Tibial artery (tissue), 4 donors: ENCODE data around the gene SYT7.

ENCODE experiments used
- DNase-seq, 2 donors: peaks; one replicate each; pipeline ENCODE4 v3.0.0-alpha.2; 2019
- H3K27ac ChIP-seq, 2 donors: fragments of 200-600 bp; sonication (generic) in 1 of 2; 1 replicate in 1 of 2; 2 replicates in 1 of 2; pipeline ENCODE4 v1.5.1; 2018 to 2019; ENCODE audit warnings: mild to moderate bottlenecking in 1 of 2
- H3K27me3 ChIP-seq, 2 donors: fragments of 200-600 bp; sonication (generic) in 1 of 2; one replicate each; pipeline versions ENCODE4 v1.5.1 to v1.6.0; 2016 to 2019
- H3K36me3 ChIP-seq, 3 donors: fragments of 200-600 bp; sonication (generic) in 2 of 3; one replicate each; pipeline ENCODE4 v1.5.1; 2016 to 2019; ENCODE audit warnings: mild to moderate bottlenecking in 2 of 3
- H3K4me1 ChIP-seq, 4 donors: fragments of 200-600 bp; sonication (generic) in 2 of 4; 1 replicate in 3 of 4; 2 replicates in 1 of 4; pipeline ENCODE4 v1.5.1; 2016 to 2019
- H3K4me3 ChIP-seq, 2 donors: fragments of 200-600 bp; sonication (generic) in 1 of 2; 1 replicate in 1 of 2; 2 replicates in 1 of 2; pipeline ENCODE4 v1.5.1; 2018 to 2019; ENCODE audit warnings: mild to moderate bottlenecking in 2 of 2
- H3K9me3 ChIP-seq, 3 donors: fragments of 200-600 bp; sonication (generic) in 1 of 3; one replicate each; pipeline ENCODE4 v1.5.1; 2016 to 2019
- CTCF ChIP-seq, 2 experiments: fragments of 200-600 bp in 1 of 2; fragments of 450-650 bp in 1 of 2; IDR thresholded peaks; one replicate each; pipeline ENCODE4 v1.5.1; 2017 to 2019; ENCODE audit warnings: antibody characterized with exemption in 2 of 2, mild to moderate bottlenecking in 1 of 2, moderate library complexity in 1 of 2
- intact Hi-C: fragments of 100-400 bp; cut with DNase I; formaldehyde crosslinking; loops from one replicate; pipeline ENCODE4 v1.15.0; 2023; ENCODE audit warnings: low total_unique reads

Gene SYT7

DNA sequence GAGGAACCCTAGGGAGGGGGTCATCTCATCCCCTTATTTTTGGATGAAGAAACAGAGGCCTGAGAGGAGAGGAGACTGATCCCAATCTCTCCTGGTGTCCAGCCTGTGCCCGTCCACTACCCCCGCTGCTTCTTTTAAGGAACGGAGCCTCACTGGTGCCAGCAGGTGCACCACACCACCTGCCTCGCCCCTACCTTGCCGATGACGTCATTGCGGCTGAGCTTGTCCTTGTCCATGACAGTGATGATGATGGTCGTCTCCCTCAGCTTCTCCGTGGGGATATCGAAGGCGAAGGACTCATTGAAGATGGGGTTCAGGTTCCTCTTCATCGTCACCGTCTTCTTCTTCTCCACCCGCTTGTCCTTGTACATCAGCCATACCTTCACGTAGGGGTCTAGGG, 58.0 kb downstream of the SYT7 start:
- no peak for DNase-seq
- H3K27ac ChIP-seq = no peak overlapping the region
- H3K9me3 ChIP-seq = no peaks in the 10 kb centered on the region
- intact Hi-C loops = no loop called here
- peaks cover 0 to 48% of the 10 kb centered on the region in 2 donors for H3K27me3 ChIP-seq
- H3K4me1 ChIP-seq = no peaks in the 10 kb centered on the region
- H3K36me3 ChIP-seq = peaks cover 0 to 16% (median 0%) of the 10 kb centered on the region in 3 donors
- no peak for TF ChIP-seq CTCF (IDR thresholded peaks at IDR 0.05)
- H3K4me3 ChIP-seq = no peak overlapping the region

- intact Hi-C loops = no loop called here
- Histone ChIP-seq H3K27ac (no peak overlapping the region), H3K4me1 (peaks cover 0 to 24% (median 13%) of the 10 kb centered on the region in 4 donors), H3K36me3 (peaks cover 0 to 4% (median 0%) of the 10 kb centered on the region in 3 donors), H3K27me3 (peaks cover 0 to 16% of the 10 kb centered on the region in 2 donors), H3K9me3 (no peaks in the 10 kb centered on the region), H3K4me3 (no peak overlapping the region)
- TF ChIP-seq CTCF (IDR thresholded peaks at IDR 0.05) = no peak
- DNase-seq = no peak
Observed at GRCh38 chr11:61518032-61518795, 62.7 kb downstream of the SYT7 start.

- Histone ChIP-seq H3K36me3 (no peaks in the 10 kb centered on the region), H3K9me3 (no peaks in the 10 kb centered on the region), H3K4me3 (peak overlapping the region; percentile 4 to 5), H3K27ac (peak overlapping the region; percentile 2 to 18), H3K27me3 (peaks cover 0 to 20% of the 10 kb centered on the region in 2 donors), H3K4me1 (peaks cover 0 to 37% (median 26%) of the 10 kb centered on the region in 4 donors)
- DNase-seq = no peak
- TF ChIP-seq CTCF (IDR thresholded peaks at IDR 0.05) = peak; percentile 98 to 99
- intact Hi-C loops = loop anchor here (2.0 kb wide), 2 partner anchors 38 to 70 kb away; no protein-coding TSS in a partner anchor
Observed at GRCh38 chr11:61516675-61517572, 64.0 kb downstream of the SYT7 start.

GRCh38 chr11:61516191-61516590, 64.7 kb downstream of the SYT7 start:
- Histone ChIP-seq H3K36me3 (no peaks in the 10 kb centered on the region), H3K9me3 (no peaks in the 10 kb centered on the region), H3K4me1 (peaks cover 0 to 42% (median 33%) of the 10 kb centered on the region in 4 donors), H3K4me3 (peak overlapping the region; percentile 4 to 5), H3K27me3 (peaks cover 0 to 20% of the 10 kb centered on the region in 2 donors), H3K27ac (peak overlapping the region; percentile 2 to 18)
- TF ChIP-seq CTCF (IDR thresholded peaks at IDR 0.05) = no peak
- intact Hi-C loops = loop anchor here (2.0 kb wide), 2 partner anchors 37 to 69 kb away; no protein-coding TSS in a partner anchor
- DNase-seq = no peak

DNA sequence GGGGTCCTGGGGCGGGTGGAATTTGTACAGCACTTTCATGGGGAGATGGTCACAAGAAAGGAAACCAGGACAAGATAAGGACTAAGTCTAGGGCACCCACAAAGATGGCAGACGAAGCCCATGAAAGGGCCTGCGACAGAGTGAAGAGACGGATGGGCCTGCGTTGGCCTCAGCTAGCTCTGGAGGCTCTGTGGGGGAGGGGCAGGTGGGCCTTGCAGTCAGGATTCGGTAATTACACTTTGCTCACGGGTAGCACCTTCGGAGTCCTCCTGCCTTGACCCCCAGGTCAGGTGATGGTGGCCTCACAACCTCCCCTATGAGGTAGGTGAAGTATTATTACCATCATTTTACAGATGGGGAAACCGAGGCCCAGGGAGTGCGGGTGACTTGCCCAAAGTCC, 65.2 kb downstream of the SYT7 start:
- peaks cover 0 to 42% (median 36%) of the 10 kb centered on the region in 4 donors for H3K4me1 ChIP-seq
- intact Hi-C loops = loop anchor here (2.0 kb wide), 2 partner anchors 37 to 69 kb away; no protein-coding TSS in a partner anchor
- no peak overlapping the region for H3K27ac ChIP-seq
- no peaks in the 10 kb centered on the region for H3K9me3 ChIP-seq
- H3K4me3 ChIP-seq = no peak overlapping the region
- TF ChIP-seq CTCF (IDR thresholded peaks at IDR 0.05) = no peak
- H3K27me3 ChIP-seq = peaks cover 0 to 23% of the 10 kb centered on the region in 2 donors
- no peaks in the 10 kb centered on the region for H3K36me3 ChIP-seq
- DNase-seq = no peak
